ENCODE results near the gene KDELR1.

KDELR1 gene

GRCh38 chr19:48417421-48417820 lies 26.1 kb upstream of the KDELR1 start:
- no peak overlapping the region for H3K4me2 ChIP-seq (ENCODE audit: low read length)
- H3K4me3 ChIP-seq (ENCODE audit: low read depth, low read length), result no peak overlapping the region
- no peaks in the 10 kb centered on the region for H3K36me3 ChIP-seq (ENCODE audit: control insufficient read depth, insufficient read depth, low read length)
- TF ChIP-seq CTCF (IDR thresholded peaks at IDR 0.05), result no peak
- H3K9me3 ChIP-seq (ENCODE audit: control insufficient read depth, low read length), result no peaks in the 10 kb centered on the region
- H3K27ac ChIP-seq, result no peak overlapping the region
- no peak overlapping the region for H2AFZ ChIP-seq
- H3K79me2 ChIP-seq, result no peaks in the 10 kb centered on the region
- H3K27me3 ChIP-seq (ENCODE audit: control insufficient read depth, insufficient read depth, low read length), result no peaks in the 10 kb centered on the region
- H3K4me1 ChIP-seq, result no peaks in the 10 kb centered on the region
- no peak overlapping the region for H3K9ac ChIP-seq

- no peak for TF ChIP-seq CTCF (IDR thresholded peaks at IDR 0.05)
- H3K9ac ChIP-seq, result no peak overlapping the region
- no peak overlapping the region for H3K27ac ChIP-seq
- no peaks in the 10 kb centered on the region for H3K4me1 ChIP-seq
- no peak overlapping the region for H3K4me3 ChIP-seq (ENCODE audit: low read depth, low read length)
- no peak overlapping the region for H3K4me2 ChIP-seq (ENCODE audit: low read length)
- no peaks in the 10 kb centered on the region for H3K27me3 ChIP-seq (ENCODE audit: control insufficient read depth, insufficient read depth, low read length)
- no peak overlapping the region for H2AFZ ChIP-seq
- H3K9me3 ChIP-seq (ENCODE audit: control insufficient read depth, low read length), result no peaks in the 10 kb centered on the region
- H3K79me2 ChIP-seq, result no peaks in the 10 kb centered on the region
- no peaks in the 10 kb centered on the region for H3K36me3 ChIP-seq (ENCODE audit: control insufficient read depth, insufficient read depth, low read length)
Measured at GRCh38 chr19:48415806-48416221, 24.5 kb upstream of the KDELR1 start.

- no peaks in the 10 kb centered on the region for H3K27me3 ChIP-seq (ENCODE audit: control insufficient read depth, insufficient read depth, low read length)
- no peak overlapping the region for H3K27ac ChIP-seq
- H2AFZ ChIP-seq, result peak overlapping the region; percentile 59
- H3K4me2 ChIP-seq (ENCODE audit: low read length), result no peak overlapping the region
- no peaks in the 10 kb centered on the region for H3K9me3 ChIP-seq (ENCODE audit: control insufficient read depth, low read length)
- H3K79me2 ChIP-seq, result no peaks in the 10 kb centered on the region
- H3K9ac ChIP-seq, result no peak overlapping the region
- H3K36me3 ChIP-seq (ENCODE audit: control insufficient read depth, insufficient read depth, low read length), result no peaks in the 10 kb centered on the region
- H3K4me3 ChIP-seq (ENCODE audit: low read depth, low read length), result no peak overlapping the region
- TF ChIP-seq CTCF (IDR thresholded peaks at IDR 0.05), result no peak
- H3K4me1 ChIP-seq, result no peaks in the 10 kb centered on the region
Measured at GRCh38 chr19:48415395-48415794, 24.0 kb upstream of the KDELR1 start.

GRCh38 chr19:48413879-48414587 lies 22.7 kb upstream of the KDELR1 start:
- Histone ChIP-seq H2AFZ (no peak overlapping the region), H3K4me3 (ENCODE audit: low read depth, low read length) (no peak overlapping the region), H3K27ac (no peak overlapping the region), H3K9me3 (ENCODE audit: control insufficient read depth, low read length) (no peaks in the 10 kb centered on the region), H3K4me2 (ENCODE audit: low read length) (no peak overlapping the region), H3K4me1 (no peaks in the 10 kb centered on the region), H3K27me3 (ENCODE audit: control insufficient read depth, insufficient read depth, low read length) (no peaks in the 10 kb centered on the region), H3K79me2 (no peaks in the 10 kb centered on the region), H3K9ac (no peak overlapping the region), H3K36me3 (ENCODE audit: control insufficient read depth, insufficient read depth, low read length) (no peaks in the 10 kb centered on the region)
- TF ChIP-seq CTCF (IDR thresholded peaks at IDR 0.05), result no peak

GRCh38 chr19:48405850-48406249 lies 14.5 kb upstream of the KDELR1 start:
- Histone ChIP-seq H3K9me3 (ENCODE audit: control insufficient read depth, low read length) (no peaks in the 10 kb centered on the region), H3K4me1 (no peaks in the 10 kb centered on the region), H2AFZ (no peak overlapping the region), H3K27me3 (ENCODE audit: control insufficient read depth, insufficient read depth, low read length) (no peaks in the 10 kb centered on the region), H3K4me3 (ENCODE audit: low read depth, low read length) (no peak overlapping the region), H3K4me2 (ENCODE audit: low read length) (no peak overlapping the region), H3K36me3 (ENCODE audit: control insufficient read depth, insufficient read depth, low read length) (no peaks in the 10 kb centered on the region), H3K79me2 (no peaks in the 10 kb centered on the region), H3K27ac (no peak overlapping the region), H3K9ac (no peak overlapping the region)
- TF ChIP-seq CTCF (IDR thresholded peaks at IDR 0.05), result no peak
